ENCODE measurements around the gene CDH4. TPM values are rescaled to one million over a fixed set of nuclear protein-coding genes. Genes with fewer than 3 reads are reported as not detected.

Gene CDH4
- total RNA-seq, 1 donor from 2014 or later: 0.05 TPM

DNA sequence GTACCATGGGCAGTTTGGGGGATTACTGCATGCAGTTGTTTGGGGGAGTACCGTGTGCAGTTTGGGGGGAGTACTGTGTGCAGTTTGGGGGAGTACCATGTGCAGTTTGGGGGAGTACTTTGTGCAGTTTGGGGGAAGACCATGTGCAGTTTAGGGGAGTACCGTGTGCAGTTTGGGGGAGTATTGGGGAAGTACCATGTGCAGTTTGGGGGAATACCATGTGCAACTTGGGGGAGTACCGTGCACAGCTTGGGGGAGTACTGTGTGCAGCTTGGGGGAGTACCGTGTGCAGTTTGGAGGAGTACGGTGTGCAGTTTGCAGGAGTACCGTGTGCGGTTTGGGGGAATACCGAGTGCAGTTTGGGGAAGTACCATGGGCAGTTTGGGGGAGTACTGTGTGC, 22.3 kb downstream of the CDH4 start:
- intact Hi-C loops (cut with DNase I): no loop called here
- DNase-seq (no peak), ATAC-seq (ENCODE audit: poor library complexity) (no peak)

GRCh38 chr20:61278296-61278695, 26.2 kb downstream of the CDH4 start:
- intact Hi-C loops (cut with DNase I): no loop called here
- ATAC-seq (ENCODE audit: poor library complexity): no peak
- DNase-seq: no peak

GRCh38 chr20:61279621-61280150, 27.6 kb downstream of the CDH4 start:
- DNase-seq (no peak), ATAC-seq (ENCODE audit: poor library complexity) (no peak)
- intact Hi-C loops (cut with DNase I): no loop called here

DNA sequence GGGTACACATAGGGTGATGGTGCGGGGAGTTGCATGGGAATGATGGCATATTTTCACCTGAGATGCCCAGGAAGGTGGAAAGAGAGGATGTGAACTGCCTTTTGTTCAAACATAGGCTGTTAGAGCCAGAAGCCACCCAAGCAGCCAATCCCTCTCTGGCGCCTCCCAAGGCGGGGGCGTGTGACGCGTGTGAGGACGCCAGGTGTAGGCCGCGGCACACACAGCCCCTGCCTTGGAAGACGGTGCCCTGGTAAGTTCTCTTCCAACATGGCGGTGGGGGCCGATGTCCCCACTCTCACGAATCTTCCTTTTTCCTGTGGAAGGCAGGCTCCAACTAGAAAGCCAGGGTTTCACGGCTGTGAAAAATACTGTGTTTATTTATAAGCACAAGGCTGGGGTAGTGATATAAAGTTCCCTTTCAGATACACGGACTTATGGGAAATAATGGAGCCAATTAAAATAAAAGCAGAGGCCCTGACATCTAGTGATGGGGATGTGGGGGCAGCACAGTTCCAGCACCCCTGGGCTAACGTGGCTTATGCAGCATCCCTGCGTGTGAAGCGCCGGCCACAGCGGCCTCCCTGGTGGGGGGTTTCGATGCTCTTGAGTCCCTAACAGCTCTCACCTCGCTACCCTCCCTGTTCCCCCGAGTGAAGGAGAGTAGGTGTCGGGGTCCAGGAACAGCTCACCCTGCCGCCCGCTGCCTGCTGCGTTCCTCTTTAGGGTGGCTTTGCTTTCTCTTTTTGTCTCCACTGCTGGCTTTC, 28.3 kb downstream of the CDH4 start:
- intact Hi-C loops (cut with DNase I): no loop called here
- ATAC-seq (ENCODE audit: poor library complexity) (no peak), DNase-seq (no peak)

- intact Hi-C loops (cut with DNase I): no loop called here
- DNase-seq: no peak
- ATAC-seq (ENCODE audit: poor library complexity): no peak
Observed at GRCh38 chr20:61281286-61281795, 29.3 kb downstream of the CDH4 start.

DNA sequence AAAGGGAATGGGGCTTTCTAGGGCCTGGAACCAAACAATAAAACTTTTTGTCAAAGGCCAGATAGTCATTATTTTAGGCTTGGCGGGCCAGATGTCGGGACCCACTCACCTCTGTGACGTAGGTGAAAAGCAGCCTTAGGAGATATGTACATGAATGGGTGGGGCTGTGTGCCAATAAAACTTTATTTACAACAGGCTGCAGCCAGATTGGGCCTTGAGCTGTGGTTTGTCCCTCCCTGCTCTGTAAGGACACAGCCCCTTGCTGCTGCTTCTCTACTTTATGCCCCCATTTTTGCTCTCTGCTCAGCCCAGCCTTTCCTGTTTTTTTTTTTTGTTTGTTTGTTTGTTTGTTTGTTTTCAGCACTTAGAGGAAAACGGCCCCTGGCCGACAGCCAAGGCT, 32.7 kb downstream of the CDH4 start:
- intact Hi-C loops (cut with DNase I): no loop called here
- no peak for ATAC-seq (ENCODE audit: poor library complexity)
- DNase-seq: no peak

DNA sequence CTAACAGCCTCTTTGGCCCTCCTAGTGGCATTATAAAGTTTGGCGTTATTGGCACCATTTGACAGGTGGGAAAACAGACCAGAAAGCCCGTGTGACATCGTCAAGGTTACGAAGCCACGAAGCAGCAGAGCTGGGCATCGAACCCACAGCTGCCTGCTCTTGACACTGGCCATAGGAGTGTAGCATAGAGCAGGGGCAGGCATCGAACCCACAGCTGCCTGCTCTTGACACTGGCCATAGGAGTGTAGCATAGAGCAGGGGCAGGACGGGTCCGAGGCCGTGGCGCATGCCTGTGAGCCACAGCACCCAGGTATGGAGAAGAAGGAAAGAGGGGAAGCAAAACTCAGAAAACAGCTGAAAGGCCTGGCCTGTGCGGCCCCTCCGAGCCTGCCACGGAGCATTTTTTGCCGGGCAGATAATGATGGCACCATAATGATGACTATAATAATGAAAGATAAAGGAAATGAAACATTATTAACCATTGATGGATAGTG, 33.1 kb downstream of the CDH4 start:
- DNase-seq (no peak), ATAC-seq (ENCODE audit: poor library complexity) (no peak)
- intact Hi-C loops (cut with DNase I): no loop called here

GRCh38 chr20:61285691-61286090, 33.6 kb downstream of the CDH4 start:
- DNase-seq: no peak
- ATAC-seq (ENCODE audit: poor library complexity): no peak
- intact Hi-C loops (cut with DNase I): no loop called here

DNA sequence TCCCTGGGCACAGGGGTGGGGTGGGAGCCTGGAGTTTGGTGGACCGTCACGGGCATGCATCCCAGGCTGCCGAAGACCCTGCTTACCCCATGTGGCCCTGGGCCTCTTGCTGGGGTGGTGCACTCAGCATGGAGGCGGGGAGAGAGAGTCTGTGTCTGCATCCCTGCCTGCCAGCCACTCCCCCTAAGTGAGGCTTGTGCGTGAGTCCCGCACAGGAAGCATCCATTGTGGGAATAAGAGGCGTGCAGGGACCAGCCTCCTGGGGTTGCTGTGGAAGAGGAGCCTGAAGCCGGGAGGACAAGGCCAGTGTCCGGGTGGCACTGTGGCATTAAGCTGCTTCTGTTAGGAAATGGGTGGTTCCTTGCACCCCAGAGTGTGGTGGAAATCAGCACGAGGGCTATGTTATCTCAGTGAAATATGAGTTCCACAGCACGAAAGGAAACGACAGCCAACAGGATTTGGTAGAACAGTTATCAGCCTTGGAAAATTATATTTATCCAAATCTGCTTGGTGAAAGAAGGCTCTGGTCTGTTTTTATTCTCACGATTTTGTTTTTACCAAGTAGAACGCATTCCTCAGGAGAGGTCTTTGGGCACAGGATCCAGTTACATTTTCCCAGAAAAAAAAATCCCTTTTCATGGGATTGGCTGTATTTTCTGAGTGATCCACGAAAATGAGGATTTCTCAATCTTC, 35.7 kb downstream of the CDH4 start:
- intact Hi-C loops (cut with DNase I): no loop called here
- DNase-seq (no peak), ATAC-seq (ENCODE audit: poor library complexity) (no peak)

- no peak for DNase-seq
- intact Hi-C loops (cut with DNase I): no loop called here
- ATAC-seq (ENCODE audit: poor library complexity): no peak
Observed at GRCh38 chr20:61288331-61288784, 36.3 kb downstream of the CDH4 start.

GRCh38 chr20:61289166-61289565, 37.1 kb downstream of the CDH4 start:
- DNase-seq (no peak), ATAC-seq (ENCODE audit: poor library complexity) (no peak)
- intact Hi-C loops (cut with DNase I): no loop called here

DNA sequence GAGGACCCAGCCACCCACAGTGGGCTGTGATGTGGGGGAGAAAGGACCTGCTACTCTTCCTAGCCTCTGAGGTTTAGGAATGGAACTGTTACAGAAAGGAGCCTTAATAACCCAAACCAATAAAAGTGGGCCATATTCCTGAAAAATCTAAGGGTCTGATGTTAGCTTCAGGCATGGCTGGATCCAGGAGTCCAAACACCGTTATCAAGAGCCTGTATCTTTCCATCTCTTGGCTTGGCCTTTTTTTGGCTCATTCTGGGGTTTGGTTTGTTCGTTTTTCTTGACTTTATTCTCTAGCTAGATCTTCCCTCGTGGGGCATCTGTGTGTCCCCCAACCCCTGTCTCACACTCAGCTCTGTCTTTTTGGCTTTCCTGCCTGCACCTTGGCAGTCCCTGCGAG, 38.7 kb downstream of the CDH4 start:
- intact Hi-C loops (cut with DNase I): no loop called here
- ATAC-seq (ENCODE audit: poor library complexity) (no peak), DNase-seq (no peak)

- no peak for ATAC-seq (ENCODE audit: poor library complexity)
- intact Hi-C loops (cut with DNase I): no loop called here
Observed at GRCh38 chr20:61291166-61291829, 39.2 kb downstream of the CDH4 start.

DNA sequence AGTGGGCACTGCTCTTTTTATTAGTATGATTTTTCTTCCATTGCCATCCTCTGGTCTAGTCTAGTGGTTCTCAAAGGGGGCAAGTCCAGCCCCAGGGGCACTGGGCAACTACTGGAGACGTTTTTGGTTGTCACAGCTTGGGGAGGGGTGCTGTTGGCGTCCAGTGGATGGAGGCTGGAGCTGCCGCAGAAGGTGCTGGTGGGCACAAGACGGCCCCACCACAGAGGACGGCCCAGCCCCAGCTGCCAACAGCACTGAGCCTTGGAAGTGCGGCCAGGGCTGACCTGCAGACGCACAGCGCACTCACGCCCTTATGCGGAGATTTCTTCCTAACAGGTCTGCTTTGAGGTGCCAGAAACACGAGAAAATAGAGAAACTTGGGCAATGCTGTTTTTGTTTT, 40.3 kb downstream of the CDH4 start:
- ATAC-seq (ENCODE audit: poor library complexity) (no peak), DNase-seq (no peak)
- intact Hi-C loops (cut with DNase I): no loop called here

More at GRCh38 chr20:61291166-61291829, 39.2 kb downstream of the CDH4 start:
- DNase-seq: no peak

GRCh38 chr20:61292821-61293612, 41.0 kb downstream of the CDH4 start:
- peak; percentile 5 for DNase-seq
- ATAC-seq (ENCODE audit: poor library complexity): peak; percentile 74
- intact Hi-C loops (cut with DNase I): no loop called here

DNA sequence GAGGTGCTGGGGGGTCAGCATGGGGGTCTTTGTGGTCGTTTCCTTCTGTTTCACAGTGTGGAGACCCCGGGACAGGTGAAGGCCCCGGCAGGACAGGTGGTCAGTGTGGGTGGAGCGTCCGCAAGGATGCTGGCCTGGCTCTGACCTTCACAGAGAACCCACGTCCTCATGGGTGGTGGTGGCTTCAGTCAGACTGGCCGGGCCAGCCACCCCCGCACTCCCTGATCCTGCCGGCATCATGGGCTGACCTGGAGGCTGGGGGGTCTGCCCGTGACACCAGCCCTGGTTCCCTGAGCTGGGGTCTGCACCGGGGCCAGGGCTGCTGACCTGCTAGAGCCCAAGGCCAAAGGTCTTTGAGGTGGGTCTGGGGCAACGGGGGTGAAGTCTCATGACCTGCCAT, 41.9 kb downstream of the CDH4 start:
- intact Hi-C loops (cut with DNase I): no loop called here
- peak; percentile 26 for DNase-seq
- no peak for ATAC-seq (ENCODE audit: poor library complexity)

- intact Hi-C loops (cut with DNase I): no loop called here
- no peak for DNase-seq
Observed at GRCh38 chr20:61295249-61295648, 43.2 kb downstream of the CDH4 start.

More at GRCh38 chr20:61295249-61295648, 43.2 kb downstream of the CDH4 start:
- ATAC-seq (ENCODE audit: poor library complexity): no peak
